ENCODE data around the gene ALDH8A1.

ALDH8A1 gene

DNA sequence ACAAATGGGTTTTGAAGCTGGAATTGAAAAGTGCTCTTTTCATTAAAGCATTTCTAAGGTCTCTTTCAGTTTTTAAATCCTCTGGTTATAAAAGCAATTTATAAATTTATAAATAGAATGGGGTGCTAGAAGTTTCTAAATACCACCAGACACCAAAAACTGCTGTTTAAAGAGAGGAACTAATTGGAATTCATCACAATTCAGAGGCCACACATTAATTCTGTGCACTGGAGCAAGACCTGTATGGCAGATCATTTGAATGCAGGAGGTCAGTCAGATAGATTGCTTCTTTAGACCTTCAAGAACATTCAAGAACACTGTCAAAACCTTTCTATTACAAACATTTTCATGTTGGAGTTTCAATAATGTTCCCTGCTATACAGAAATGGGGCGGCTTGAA, 55.1 kb downstream of the ALDH8A1 start:
- no peak overlapping the region for H3K4me2 ChIP-seq (ENCODE audit: low read depth, low read length, poor library complexity, severe bottlenecking)
- H2AFZ ChIP-seq (ENCODE audit: low read depth, low read length, severe bottlenecking), result no peak overlapping the region
- H3K79me2 ChIP-seq (ENCODE audit: insufficient read depth, low read length), result no peaks in the 10 kb centered on the region
- H4K20me1 ChIP-seq (ENCODE audit: low read depth, low read length), result no peaks in the 10 kb centered on the region
- no peaks in the 10 kb centered on the region for H3K9me2 ChIP-seq (replicated peaks; ENCODE audit: insufficient read depth, low read length)
- no peak overlapping the region for H3K9ac ChIP-seq (ENCODE audit: low read length)
- H3F3A ChIP-seq (ENCODE audit: insufficient read depth), result no peaks in the 10 kb centered on the region
- no peaks in the 10 kb centered on the region for H3K9me3 ChIP-seq (ENCODE audit: insufficient read depth, low read length)
- H3K36me3 ChIP-seq (ENCODE audit: low read length), result no peaks in the 10 kb centered on the region
- H3K4me3 ChIP-seq (ENCODE audit: insufficient read depth, low read length, poor library complexity, severe bottlenecking), result no peak overlapping the region
- no peaks in the 10 kb centered on the region for H3K27me3 ChIP-seq (ENCODE audit: low read length)
- H3K27ac ChIP-seq (ENCODE audit: low read depth, low read length), result no peak overlapping the region
- TF ChIP-seq EZH2phosphoT487 (conservative IDR thresholded peaks at IDR 0.05; ENCODE audit: low read length), result no peak
- TF ChIP-seq CTCF (IDR thresholded peaks at IDR 0.05; ENCODE audit: insufficient read depth, low read length, poor library complexity, severe bottlenecking), result no peak

DNA sequence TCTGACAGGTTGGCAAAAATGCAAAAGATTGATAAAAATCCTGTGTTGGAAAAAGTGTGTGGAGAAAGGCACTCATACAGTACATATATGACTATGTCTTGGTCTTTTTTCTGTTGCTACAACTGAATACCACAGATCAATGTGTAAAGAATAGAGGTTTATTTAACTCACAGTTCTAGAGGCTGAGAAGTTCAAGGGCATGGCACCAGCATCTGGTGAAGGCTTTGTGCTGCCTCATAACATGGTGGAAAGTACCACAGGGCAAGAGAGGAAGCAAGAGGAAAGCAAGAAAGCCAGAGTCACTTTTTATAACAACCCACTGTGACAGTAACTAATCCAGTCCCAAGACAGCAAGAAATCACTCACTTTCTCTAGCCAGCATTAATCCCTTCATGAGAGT, 57.5 kb downstream of the ALDH8A1 start:
- Histone ChIP-seq H3K9ac (ENCODE audit: low read length) (no peak overlapping the region), H3K4me2 (ENCODE audit: low read depth, low read length, poor library complexity, severe bottlenecking) (no peak overlapping the region), H4K20me1 (ENCODE audit: low read depth, low read length) (no peaks in the 10 kb centered on the region), H2AFZ (ENCODE audit: low read depth, low read length, severe bottlenecking) (no peak overlapping the region), H3K36me3 (ENCODE audit: low read length) (no peaks in the 10 kb centered on the region), H3K9me2 (replicated peaks; ENCODE audit: insufficient read depth, low read length) (no peaks in the 10 kb centered on the region), H3K27me3 (ENCODE audit: low read length) (no peaks in the 10 kb centered on the region), H3K9me3 (ENCODE audit: insufficient read depth, low read length) (no peaks in the 10 kb centered on the region), H3K27ac (ENCODE audit: low read depth, low read length) (no peak overlapping the region), H3F3A (ENCODE audit: insufficient read depth) (no peaks in the 10 kb centered on the region), H3K4me3 (ENCODE audit: insufficient read depth, low read length, poor library complexity, severe bottlenecking) (no peak overlapping the region), H3K79me2 (ENCODE audit: insufficient read depth, low read length) (no peaks in the 10 kb centered on the region)
- no peak for TF ChIP-seq CTCF (IDR thresholded peaks at IDR 0.05; ENCODE audit: insufficient read depth, low read length, poor library complexity, severe bottlenecking)
- no peak for TF ChIP-seq EZH2phosphoT487 (conservative IDR thresholded peaks at IDR 0.05; ENCODE audit: low read length)

DNA sequence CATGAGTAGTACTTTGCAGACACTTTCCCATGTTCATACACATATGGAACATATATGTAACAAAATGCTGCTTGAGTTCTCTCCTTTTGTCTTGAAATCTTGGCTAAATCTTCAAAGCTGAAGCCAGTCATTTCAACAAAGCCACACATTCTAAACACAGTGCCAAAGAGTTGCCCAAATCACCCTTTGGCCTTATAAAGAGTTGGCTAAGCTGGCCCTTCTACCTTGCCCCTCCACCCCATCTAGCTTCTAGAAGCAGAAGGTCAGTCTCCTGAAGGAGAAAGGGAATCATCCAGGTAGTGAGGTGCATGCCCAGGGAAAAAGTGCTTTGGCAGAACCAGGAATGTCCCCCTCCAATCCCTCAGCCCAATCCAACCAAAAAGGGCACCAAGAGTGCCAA, 58.3 kb downstream of the ALDH8A1 start:
- Histone ChIP-seq H3K9me2 (replicated peaks; ENCODE audit: insufficient read depth, low read length) (no peaks in the 10 kb centered on the region), H3K9ac (ENCODE audit: low read length) (no peak overlapping the region), H3K4me2 (ENCODE audit: low read depth, low read length, poor library complexity, severe bottlenecking) (no peak overlapping the region), H3K79me2 (ENCODE audit: insufficient read depth, low read length) (no peaks in the 10 kb centered on the region), H4K20me1 (ENCODE audit: low read depth, low read length) (no peaks in the 10 kb centered on the region), H3F3A (ENCODE audit: insufficient read depth) (no peaks in the 10 kb centered on the region), H3K9me3 (ENCODE audit: insufficient read depth, low read length) (no peaks in the 10 kb centered on the region), H2AFZ (ENCODE audit: low read depth, low read length, severe bottlenecking) (no peak overlapping the region), H3K4me3 (ENCODE audit: insufficient read depth, low read length, poor library complexity, severe bottlenecking) (no peak overlapping the region), H3K27me3 (ENCODE audit: low read length) (no peaks in the 10 kb centered on the region), H3K27ac (ENCODE audit: low read depth, low read length) (no peak overlapping the region), H3K36me3 (ENCODE audit: low read length) (no peaks in the 10 kb centered on the region)
- TF ChIP-seq CTCF (IDR thresholded peaks at IDR 0.05; ENCODE audit: insufficient read depth, low read length, poor library complexity, severe bottlenecking) (no peak), EZH2phosphoT487 (conservative IDR thresholded peaks at IDR 0.05; ENCODE audit: low read length) (no peak)

GRCh38 chr6:134888316-134888715, 61.6 kb downstream of the ALDH8A1 start:
- H3K9me3 ChIP-seq (ENCODE audit: insufficient read depth, low read length), result no peaks in the 10 kb centered on the region
- no peaks in the 10 kb centered on the region for H4K20me1 ChIP-seq (ENCODE audit: low read depth, low read length)
- no peak overlapping the region for H3K4me2 ChIP-seq (ENCODE audit: low read depth, low read length, poor library complexity, severe bottlenecking)
- H3K79me2 ChIP-seq (ENCODE audit: insufficient read depth, low read length), result no peaks in the 10 kb centered on the region
- no peak overlapping the region for H3K9ac ChIP-seq (ENCODE audit: low read length)
- no peaks in the 10 kb centered on the region for H3K27me3 ChIP-seq (ENCODE audit: low read length)
- no peak overlapping the region for H3K4me3 ChIP-seq (ENCODE audit: insufficient read depth, low read length, poor library complexity, severe bottlenecking)
- H3K27ac ChIP-seq (ENCODE audit: low read depth, low read length), result no peak overlapping the region
- TF ChIP-seq CTCF (IDR thresholded peaks at IDR 0.05; ENCODE audit: insufficient read depth, low read length, poor library complexity, severe bottlenecking) (no peak), EZH2phosphoT487 (conservative IDR thresholded peaks at IDR 0.05; ENCODE audit: low read length) (no peak)
- no peaks in the 10 kb centered on the region for H3K9me2 ChIP-seq (replicated peaks; ENCODE audit: insufficient read depth, low read length)
- H3K36me3 ChIP-seq (ENCODE audit: low read length), result no peaks in the 10 kb centered on the region
- H2AFZ ChIP-seq (ENCODE audit: low read depth, low read length, severe bottlenecking), result no peak overlapping the region
- H3F3A ChIP-seq (ENCODE audit: insufficient read depth), result no peaks in the 10 kb centered on the region

Data from SU-DHL-6 (cell line).